HTR-8/SVneo (cell line): ENCODE data around the gene TPSAB1.
"Not testable (repeated sequence)": the region's sequence is repeated elsewhere in the genome, so short reads cannot be mapped to it uniquely, and the experiment has no call there.

Experiments
- DNase-seq: peaks from one replicate; pipeline ENCODE4 v3.0.0; 2011; ENCODE audit warnings: low spot score, mixed read lengths; ENCODE audit not compliant: insufficient read length
- FAIRE-seq: peaks from 2 replicates; lab custom pipeline; 2011; peaks lifted over from hg19 to GRCh38; lab: Jason Lieb, UNC

Gene TPSAB1

DNA sequence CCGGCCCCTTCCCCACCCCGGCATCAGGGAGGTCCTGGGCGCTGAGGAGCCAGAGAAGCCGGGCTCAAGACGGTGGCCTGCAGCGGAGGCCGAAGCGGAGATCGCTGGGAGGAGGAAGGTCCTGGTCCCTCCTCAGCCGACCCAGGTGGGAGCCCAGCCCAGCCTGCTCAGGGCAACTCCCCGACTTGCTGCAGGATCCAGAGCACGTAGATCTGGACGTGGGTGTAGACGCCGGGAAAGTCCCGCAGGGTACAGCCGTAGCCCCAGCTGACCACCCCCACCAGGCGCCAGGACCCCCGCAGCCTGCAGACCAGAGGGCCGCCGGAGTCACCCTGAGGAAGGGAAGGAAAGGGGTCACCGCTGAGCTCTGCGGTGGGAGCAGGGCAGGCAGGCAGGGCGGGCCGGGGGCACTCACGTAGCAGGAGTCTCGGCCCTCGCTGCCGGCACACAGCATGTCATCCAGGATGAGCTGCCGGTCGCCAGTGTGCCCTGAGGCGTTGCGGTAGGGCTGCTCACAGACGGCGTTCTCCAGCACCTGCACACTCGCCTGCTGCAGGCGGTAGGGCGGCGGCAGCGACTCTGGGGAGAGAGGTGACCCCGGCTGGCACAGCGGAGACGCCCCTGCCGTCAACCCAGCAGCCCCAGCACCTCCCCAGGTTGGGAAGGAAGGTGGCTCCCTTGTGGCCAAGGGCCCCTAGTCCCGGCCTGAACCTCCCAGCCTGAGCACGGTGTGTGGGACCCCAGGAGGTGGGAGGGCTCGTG, 20.8 kb downstream of the TPSAB1 start:
- no peak for FAIRE-seq

DNA sequence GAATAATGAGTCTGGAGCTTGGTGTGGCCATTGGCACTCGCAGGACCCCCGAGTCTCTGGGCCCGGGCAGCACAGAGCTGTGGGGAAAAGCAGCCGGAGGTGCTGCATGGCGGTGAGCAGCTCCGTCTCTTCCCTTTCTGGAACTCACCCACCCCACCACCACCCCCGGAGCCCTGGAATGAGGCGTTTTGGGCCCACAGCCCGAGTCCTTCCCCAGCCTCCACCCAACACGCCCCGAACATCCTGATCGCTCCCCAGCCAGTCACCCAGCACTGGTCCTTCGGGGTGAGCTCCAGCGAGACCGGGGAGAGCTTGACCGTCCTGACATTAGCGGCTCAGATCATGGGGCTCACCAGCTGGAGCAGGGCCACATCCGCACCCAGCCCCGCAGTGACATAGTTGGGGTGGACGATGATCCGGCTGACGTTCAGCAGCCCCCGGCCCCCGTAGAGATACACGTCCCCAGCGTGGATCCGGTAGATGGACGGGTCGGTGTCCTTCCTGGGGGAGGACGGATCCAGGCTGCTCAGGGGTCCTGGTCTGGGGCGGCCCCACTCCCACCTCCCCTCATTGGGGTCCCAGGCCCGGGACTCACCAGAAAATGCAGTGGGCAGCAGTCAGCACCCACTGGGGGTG, 21.8 kb downstream of the TPSAB1 start:
- DNase-seq (no peak), FAIRE-seq (no peak)

More for the DNA sequence above, 20.8 kb downstream of the TPSAB1 start:
- no peak for DNase-seq

DNA sequence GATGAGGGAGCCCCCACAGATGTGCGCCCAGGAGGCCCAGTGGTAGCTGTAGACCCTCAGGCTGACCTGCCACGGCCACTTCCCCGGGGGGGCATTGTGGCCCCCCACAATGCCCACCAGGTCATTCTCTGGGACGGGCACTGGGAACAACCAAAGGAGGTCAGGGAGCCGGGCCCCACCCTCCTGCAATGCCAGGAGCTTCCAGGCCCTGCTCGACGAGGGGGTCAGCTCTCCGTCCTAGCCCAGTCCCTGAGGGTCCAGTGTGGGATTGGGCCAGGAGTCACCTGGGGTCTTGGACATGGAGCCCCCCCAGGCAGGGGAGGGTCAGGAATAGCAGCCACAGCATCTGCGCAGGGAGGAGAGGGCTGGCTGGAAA, 22.3 kb downstream of the TPSAB1 start:
- no peak for FAIRE-seq

GRCh38 chr16:1263591-1264344, 23.3 kb downstream of the TPSAB1 start:
- FAIRE-seq (no peak), DNase-seq (no peak)

More for the DNA sequence above, 22.3 kb downstream of the TPSAB1 start:
- DNase-seq = no peak

DNA sequence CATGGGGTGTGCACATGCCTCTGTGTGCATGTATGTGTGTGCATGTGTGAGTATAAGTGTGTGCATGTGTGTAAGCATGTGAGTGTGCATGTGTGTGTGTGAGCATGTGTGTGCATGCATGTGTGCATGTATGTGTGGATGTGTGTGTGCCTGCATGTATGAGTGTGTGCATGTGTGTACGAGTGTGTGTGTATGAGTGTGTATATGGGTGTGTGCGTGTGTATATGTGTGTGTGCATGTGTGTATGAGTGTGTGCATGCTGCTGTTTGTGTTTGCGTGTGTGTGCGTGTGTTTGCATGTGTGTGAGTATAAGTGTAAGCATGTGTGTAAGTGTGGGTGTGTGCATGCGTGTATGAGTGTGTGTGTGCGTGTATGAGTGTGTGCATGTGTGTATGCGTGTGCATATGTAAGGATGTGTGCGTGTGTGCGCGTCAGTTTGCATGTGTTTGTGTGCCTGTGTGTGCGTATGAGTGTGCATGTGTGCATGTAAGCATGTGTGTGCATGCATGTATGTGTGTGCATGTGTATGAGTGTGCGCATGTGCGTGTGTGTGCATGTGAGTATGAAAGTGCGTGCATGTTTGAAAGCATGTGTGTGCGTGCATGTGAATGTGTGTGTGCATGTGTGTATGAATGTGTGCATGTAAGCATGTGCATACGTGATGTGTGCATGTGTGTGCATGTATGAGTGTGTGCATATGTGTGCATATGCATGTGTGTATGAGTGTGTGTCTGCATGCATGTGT, 24.0 kb downstream of the TPSAB1 start:
- FAIRE-seq (peak; percentile 97), DNase-seq (no peak)

DNA sequence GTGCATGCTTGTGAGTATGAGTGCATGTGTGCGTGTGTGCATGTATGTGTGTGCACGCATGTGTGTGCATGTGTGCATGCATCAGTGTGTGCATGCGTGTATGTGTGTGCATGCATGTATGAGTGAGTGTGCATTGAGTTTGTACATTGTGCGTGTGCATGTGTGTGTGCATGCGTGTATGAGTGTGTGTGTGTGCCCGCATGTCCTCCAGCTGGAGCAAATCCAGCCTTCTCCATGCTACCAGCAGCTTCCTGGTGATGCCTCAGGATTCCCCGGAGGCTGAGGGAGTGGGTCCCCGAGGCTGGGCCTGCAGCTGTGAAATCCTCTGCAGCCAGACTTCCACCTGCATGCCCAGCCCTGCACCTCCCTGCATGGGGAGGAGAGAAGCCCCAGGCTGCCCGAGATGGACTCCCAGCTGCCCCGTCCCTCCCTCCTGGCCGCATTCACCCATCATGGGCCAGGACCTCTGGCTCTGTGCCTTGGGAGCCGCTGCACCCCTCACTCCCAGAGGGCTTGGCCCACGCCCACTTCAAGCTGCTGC, 24.7 kb downstream of the TPSAB1 start:
- DNase-seq (no peak), FAIRE-seq (no peak)

DNA sequence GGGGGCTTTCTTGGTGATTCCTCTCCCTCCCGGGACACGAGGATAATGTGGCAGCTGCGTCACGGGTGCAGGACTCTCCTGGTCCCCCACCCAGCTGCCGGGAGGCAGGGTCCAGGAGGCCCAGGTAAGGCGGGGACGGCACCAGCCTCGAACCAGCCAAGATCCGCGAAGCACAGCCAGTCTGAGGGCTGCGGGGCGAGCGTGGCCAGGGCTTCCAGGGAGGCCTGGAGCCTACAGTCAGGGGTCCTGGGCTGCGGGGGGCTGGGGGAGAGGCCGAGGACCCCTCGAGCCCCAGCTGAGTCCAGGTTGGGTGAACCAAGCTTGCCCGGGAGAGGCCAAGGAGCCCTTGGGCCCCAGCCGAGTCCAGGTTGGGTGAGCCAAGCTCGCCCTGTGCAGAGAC, 25.3 kb downstream of the TPSAB1 start:
- FAIRE-seq (no peak), DNase-seq (no peak)

GRCh38 chr16:1269418-1269817, 28.9 kb downstream of the TPSAB1 start:
- DNase-seq, FAIRE-seq: not testable (repeated sequence)

DNA sequence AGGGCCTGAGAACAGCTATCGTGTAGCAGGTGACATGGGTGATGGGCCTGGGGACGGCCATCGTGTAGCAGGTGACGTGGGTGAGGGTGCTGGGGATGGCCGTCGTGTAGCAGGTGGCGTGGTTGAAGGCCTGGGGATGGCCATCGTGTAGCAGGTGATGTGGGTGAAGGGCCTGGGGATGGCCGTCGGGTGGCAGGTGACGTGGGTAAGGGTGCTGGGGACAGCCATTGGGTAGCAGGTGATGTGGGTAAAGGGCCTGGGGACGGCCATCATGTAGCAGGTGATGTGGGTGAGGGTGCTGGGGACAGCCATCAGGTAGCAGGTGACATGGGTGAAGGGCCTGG, 30.8 kb downstream of the TPSAB1 start:
- no peak for FAIRE-seq

DNA sequence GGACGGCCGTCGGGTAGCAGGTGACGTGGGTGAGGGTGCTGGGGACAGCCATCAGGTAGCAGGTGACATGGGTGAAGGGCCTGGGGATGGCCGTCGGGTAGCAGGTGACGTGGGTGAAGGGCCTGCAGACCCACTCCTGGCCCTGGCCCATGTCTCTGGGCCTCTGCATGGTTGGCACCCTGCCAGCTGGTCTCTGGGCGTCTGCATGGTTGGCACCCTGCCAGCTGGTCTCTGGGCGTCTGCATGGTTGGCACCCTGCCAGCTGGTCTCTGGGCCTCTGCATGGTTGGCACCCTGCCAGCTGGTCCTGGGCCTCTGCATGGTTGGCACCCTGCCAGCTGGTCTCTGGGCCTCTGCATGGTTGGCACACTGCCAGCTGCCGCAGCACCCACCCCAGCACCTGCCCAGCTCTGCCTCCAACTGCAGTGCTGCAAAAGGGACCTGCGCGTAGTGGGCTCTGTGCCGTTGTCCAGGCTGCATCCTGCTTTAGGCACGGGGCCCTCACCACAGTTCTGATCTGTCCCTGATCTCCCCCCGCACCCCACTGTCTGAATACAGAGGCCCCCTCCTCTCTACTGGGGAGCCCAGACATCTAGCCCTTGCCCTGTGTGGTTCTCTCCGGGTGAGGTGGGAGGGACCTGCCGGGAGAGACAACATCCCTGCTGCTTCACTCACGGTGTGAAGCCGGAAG, 31.4 kb downstream of the TPSAB1 start:
- FAIRE-seq = peak; percentile 40
- not testable (repeated sequence) for DNase-seq

More for the DNA sequence above, 30.8 kb downstream of the TPSAB1 start:
- DNase-seq = no peak

- no peak for DNase-seq
- no peak for FAIRE-seq
These were observed 32.1 kb downstream of the TPSAB1 start for GRCh38 chr16:1272453-1273198.

DNA sequence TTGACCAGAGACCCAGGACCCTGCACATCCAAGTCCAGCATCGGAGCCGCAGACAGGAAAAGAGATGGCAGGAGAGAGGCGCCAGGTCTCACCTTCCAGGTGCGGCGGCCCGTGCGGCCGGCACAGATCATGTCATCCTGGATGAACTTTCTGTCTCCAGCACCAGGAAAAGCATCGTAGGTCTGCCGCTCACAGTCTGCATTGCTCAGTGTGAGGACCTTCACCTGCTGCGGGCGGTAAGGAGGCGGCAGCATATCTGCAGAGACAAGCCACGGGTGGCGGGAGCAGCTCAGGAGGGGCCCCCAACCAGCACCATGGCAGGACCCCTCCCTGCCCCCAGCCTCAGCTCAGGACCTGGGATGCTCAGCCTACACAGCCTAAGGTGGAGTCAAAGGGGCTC, 33.3 kb downstream of the TPSAB1 start:
- no peak for DNase-seq
- no peak for FAIRE-seq

- FAIRE-seq (no peak), DNase-seq (no peak)
These were observed 34.3 kb downstream of the TPSAB1 start for GRCh38 chr16:1274767-1275166.

GRCh38 chr16:1275791-1276579, 35.5 kb downstream of the TPSAB1 start:
- DNase-seq (no peak), FAIRE-seq (no peak)

DNA sequence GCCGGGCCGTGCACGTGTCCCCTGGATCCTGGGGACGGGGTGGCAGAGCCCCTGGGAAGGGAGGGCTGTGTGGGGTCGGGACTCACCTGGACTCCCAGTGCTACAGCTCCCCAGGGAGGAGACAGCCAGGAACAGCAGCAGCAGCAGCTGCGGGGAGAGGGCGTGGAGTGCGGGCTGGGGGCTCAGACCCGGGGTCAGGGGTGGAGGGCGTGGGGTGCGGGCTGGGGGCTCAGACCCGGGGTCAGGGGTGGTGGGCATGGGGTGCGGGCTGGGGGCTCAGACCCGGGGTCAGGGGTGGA, 36.0 kb downstream of the TPSAB1 start:
- FAIRE-seq = no peak
- DNase-seq = no peak

- DNase-seq = no peak
- FAIRE-seq = no peak
These were observed 36.7 kb downstream of the TPSAB1 start for GRCh38 chr16:1277151-1277598.

DNA sequence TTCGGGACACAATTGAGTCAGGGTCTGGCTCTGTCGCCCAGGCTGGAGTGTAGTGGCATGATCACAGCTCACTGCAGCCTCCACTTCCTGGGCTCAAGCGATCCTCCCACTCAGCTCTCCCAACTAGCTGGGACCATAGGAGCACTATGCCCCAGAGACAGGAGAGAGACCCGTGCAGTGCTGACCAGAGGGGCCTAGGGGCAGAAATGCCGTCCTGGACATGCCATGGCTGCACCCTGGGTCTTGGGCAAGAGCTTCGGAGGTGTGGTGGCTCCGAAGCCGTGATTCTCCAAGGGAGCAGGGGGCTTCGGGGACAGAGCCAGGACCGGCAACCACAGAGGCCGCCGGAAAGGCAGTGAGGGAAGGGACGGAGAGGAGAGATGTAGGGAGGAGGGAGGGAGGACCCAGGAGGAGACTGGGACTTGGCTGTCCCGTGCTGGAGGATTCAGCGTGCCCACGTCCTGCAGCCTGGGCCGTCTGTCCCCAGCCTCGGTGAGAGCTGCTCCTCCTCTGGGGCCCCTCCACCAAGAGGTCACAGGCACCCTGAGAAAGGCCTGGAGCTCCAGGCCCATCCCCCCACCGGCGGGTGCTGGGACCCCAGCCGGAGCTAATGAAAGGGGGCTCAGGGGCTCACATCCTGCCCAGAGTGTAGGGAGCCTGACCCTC, 37.2 kb downstream of the TPSAB1 start:
- DNase-seq (no peak), FAIRE-seq (no peak)

DNA sequence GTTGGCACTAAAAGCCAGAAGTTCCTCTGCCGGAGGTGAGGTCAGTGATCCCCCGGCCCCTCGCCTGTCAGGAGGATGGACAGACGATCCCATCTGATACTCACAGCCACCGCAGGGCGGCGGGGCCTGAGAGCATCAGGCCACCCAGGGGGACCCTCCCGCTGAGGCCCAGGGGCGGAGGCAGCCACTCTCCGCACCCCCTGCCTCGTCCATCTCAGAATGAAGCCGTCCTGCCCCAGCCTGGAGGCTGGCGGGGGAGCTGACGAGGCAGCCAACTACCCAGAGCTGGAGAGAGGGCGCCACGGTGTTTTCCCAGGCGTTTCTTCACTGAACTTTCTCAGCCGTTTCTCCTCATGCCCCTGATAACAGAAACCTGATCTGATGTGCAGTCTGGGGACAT, 38.0 kb downstream of the TPSAB1 start:
- no peak for DNase-seq
- FAIRE-seq = no peak
